ENCODE data around the gene ITCH.
A peak's percentile ranks its signal among the peaks of the same experiment; 100 is the strongest.

Gene ITCH

DNA sequence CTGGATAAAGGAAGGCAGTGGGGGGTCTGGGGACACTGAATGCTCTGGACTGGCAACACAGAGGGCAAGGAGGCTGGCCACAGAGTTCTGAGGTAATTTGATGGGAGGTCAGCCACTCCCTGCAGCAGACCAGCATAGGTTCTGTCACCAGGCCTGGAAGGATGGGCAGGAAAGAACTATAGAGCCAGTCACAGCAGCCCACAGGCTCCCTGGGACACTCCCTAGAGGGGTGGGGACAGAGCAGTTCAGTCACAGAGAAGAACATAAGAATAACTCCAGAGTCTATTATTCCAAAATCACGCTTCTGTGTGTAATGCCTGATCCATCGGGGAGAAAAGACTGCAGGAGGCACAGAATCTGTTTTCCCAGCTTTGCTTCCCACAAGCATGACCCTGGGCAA, 172.8 kb downstream of the ITCH start:
- DNase-seq: no peak

DNA sequence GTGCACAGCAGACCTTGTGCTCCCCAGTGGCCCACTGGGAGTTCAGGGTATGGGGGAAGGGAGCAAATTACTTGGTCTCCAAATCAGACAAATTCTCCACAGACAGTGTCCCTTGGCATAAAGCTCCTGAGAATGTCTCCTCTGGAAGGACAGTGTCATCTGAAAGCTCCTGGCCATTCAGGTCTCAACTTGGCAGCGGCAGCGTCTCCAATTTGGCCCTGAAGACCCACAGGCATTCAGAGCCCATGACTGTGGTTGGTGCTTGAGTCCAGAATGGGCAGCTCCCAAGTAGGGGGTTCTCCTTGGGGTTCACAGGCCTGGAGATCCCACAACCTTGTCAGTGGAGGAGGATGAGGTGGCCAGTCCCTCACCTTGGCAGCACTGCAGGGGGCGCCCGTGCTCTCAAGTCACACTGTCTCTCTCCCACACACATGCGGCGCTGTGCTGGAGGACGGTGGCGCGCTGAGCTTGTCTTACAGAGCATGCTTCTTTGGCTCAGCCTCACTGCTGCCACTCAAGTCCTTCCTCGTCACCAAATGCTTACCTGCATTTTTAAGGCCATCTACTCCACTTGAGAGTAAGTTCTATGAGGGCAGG, 173.8 kb downstream of the ITCH start:
- DNase-seq: peak; percentile 19

DNA sequence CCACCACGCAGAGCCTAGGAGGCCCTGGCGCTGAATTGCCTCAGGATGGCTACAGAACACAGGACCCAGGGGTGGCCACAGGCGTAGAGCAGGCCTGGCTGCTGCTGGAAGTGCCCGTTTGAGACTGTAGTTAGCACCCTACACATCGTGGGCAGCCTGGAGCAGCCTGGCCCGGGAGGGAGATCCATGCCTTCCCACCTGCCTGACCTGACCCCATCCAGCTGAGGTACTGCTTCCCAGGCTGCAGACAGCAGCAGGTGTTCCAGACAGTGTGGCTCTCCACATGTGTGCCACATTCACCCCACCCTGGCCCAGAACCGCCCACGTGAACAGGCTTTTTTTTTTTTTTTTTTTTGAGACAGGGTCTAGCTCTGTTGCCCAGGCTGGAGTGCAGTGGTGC, 174.6 kb downstream of the ITCH start:
- no peak for DNase-seq

DNA sequence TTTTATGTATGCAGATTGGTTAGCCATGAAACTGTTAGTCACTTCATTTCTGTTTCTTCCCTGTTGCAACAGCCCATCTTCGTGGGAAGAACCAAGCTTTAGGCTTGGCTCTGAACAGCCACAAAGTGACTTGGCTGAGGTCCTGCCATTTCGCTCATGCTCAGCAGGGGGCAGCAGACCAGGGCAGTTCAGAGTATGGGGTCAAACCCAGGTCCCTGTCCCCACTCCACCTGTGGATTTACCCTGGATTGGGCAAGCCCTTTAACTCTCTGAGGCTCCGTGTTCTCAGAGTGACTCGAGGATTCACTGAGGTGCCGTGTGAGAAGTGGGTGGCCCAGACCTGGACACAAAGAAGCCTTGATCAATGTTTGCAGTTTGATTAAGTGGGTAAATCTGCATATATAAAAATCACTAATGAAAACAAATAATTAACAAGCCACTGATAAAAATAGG, 175.6 kb downstream of the ITCH start:
- DNase-seq: peak; percentile 16

DNA sequence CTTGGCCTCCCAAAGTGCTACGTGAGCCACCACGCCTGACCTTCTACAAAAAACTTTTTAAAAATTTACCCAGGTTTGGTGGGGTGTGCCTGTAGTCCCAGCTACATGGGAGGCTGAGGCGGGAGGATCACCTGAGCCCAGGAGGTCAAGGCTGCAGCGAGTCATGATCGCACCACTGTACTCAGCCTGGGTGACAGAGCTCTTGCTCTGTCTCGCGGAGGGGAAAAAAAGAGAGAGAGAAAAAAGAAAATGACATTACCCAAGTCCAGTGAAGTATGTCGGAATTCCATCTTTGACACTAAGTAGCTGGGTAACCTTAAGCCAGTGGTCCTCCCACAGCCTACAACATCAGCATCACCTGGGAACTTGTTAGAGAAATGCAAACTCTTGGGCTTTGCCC, 176.7 kb downstream of the ITCH start:
- DNase-seq: no peak

DNA sequence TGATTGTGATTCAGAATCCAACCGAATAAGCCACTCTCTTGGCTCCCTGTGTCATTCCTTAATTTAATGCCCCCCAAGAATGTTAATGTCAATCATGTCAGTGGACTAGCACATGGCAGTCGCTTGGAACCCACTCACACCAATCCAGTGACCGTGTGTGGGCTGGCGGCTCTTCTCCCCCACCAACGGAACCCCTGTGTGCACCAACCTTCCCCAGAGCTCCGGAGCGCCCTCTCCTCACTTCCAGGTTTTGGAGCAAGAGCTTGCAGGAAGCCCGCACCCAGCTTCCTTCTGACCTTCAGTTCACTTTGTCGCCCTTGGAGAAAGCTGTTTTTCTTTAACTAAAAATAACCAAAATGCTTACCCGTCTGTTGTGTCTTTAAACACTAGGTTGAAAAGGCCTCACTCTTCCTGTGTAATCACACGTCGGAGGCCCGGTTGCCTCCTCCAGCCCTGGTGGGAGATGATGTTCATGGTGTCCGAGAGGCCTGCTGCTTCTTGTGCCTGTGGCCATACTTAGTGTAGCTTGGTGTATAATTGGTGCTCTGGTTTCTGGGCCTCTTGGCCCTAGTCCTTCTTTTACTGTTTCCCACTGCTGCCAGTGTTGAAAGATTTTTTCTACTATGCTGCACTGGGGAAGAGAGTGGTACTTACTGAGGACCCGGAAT, 177.7 kb downstream of the ITCH start:
- no peak for DNase-seq

DNA sequence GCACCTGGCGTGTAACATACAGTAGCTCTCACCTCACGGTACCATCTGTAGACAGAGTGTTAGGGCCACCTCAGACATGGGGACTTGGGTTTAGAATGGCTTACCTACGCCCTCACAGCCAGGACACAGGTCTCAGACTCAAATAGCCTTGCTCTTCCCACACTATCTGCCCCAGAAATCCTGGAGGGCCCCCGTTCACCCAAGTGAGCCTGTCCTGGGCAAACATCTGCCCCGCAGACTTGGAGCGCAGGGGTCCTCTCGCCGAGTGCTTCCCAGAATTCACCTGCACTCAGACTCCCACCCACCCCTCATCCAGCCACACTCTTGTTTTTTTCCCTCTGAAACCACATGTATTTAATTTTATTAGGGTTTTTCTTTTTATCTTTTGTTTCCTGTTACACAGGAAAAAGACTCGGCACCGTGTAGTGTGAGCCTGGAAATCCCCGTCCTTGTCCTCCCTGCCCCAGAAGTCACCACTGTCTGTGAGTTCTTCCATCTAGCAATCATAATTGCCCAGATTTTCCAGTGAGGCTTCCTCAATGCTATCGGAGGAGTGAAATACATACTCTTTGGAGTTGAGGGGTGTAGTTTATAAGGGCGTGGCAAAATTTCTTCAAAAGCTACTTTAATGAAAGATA, 178.3 kb downstream of the ITCH start:
- DNase-seq: no peak

DNA sequence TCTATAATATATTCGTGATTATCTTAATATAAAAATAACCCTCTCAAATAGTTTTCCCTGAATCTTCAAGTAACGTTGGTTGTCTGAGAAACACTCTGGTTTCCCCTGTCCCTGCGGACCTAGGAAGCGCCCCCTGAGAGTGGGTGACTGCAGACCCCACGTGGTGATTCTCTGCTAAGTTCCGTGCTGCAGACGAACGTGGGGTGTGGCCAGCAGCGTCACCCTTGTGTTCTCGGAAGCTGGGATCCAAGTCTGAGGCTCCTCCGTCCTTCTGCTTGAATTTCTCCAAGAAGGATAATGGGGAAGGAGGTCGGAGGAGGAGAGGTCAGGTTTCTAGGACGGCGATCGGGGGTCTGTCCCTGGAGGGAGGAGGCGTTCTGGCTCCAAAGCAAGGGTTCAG, 178.8 kb downstream of the ITCH start:
- no peak for DNase-seq

DNA sequence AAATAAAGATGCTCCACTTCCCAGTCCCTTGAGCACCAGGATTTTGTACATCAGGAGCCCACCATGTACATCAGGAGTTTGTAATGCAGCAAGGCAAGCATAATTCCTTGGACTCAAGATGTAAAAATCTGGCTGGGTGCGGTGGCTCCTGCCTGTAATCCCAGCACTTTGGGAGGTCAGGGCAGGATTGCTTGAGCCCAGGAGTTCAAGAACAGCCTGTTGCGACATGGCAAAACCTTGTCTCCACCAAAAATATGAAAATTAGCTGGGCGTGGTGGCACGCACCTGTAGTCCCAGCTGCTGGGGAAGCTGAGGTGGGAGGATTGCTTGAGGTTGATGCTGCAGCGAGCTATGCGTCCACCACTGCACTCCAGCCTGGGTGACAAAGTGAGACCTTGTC, 179.4 kb downstream of the ITCH start:
- no peak for DNase-seq

DNA sequence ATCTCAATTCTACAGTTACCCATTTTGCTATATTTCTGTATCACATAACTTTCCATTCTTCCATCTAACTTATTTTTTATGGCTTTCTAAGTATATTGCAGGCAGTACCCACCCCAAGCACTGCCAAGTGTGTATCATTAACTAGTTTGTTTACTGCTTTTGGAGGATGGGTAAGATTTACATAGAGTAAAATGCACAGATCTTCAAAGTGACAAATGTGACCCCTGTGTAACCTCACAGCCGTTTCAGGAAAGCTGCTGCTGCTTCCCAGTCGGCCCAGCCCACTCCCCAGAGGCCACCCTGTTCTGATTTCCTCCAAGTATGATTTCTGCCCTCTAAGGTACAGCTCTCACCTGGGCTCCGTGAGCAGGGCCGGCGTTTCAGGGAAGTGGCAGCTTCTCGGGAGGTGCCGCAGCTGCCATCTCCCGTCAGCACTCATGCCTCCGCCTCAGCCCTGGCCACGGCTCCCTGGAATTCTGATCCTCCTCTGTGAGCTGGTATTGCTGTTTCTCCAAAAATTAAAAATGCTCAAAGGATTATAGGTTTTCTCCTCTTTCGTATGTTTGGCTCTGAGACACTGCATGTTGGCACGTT, 180.5 kb downstream of the ITCH start:
- no peak for DNase-seq

DNA sequence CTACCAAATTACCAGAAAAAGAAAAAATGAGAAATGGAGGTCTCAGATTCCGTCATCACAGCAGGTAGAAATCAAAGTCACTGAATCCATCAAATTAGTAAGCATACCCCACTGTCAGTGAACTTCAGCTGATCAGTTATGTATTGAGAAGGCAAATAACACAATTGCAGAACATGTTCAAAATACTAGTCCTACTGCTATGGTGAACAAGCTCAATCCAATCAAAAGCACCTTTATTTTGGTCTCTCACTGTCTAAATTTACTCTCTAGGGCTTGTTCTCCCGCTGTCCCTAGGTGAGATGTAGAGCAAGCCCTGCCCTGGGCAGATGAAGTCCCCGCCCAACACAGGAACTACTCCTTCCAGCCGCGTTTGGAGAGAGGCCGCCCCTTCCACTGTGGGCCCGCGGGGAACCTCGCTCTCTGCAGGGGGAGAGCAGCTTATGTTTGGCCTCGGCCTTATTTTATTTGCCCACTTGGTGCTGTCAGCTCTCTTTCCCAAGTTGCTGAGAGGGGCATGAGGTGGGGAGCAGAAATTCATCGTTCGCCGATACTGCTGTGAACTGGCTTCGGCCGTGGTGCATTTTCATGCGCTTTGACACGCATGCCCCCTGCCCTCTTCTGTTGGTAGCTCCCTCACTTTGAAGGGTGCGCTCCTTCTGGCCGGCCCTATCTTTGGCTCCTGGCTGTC, 181.2 kb downstream of the ITCH start:
- DNase-seq: no peak

DNA sequence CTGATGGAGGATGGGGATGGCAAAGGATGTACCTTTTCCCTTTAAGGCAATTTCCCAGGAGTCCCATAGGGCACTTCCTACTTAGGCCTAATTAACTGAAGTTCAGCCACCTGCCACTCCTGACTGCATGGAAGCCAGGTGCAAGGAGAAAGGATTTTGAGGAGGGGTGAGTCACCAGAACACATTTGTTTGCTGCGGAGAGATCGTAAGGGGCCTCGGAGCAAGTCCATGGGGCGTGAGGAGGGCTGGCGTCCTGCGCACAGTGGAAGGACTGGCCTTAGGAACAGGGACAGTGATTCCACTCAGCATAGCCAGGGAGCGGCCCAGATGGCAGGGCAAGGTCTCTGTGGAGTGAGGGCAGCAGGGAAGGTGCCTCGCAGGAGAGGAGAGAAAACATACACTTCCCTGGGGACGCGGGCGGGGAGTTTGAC, 183.7 kb downstream of the ITCH start:
- DNase-seq: peak; percentile 80

DNA sequence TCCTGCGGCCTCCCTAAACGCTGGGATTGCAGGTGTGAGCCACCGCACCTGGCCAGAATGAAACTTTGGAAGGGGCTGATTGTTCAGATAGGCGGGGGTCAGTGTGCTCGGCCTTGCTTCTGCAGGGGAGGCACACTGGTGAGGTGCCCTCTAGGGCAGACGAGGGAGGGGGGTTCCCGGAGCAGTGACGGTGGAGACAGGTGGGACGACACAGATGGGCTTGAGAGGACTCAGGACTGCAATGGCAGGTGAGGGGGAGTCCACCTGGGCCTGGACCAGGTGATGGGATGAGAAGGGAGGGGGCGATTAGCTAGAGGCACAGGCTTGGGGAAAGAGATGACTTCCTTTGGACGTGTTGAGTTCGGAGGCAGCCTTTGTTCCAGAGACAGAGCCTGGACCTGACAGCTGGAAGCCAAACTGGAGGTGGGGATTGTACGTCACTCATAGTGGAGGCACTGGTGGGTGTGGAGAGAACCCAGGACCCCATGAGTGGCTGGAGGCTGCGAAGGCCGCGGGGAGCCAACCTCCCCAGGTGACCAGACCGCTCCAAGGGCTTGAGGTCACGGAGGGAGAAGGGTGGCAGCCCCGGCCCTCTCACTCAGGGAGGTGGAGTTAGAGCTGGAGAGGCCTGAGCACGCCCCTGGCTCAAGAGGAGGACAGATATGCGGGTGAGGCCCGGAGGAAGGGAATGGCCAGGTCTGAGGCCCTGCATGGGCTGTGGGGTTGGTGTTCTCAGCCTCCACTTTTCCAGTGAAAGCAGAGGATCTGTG, 185.0 kb downstream of the ITCH start:
- DNase-seq: no peak

DNA sequence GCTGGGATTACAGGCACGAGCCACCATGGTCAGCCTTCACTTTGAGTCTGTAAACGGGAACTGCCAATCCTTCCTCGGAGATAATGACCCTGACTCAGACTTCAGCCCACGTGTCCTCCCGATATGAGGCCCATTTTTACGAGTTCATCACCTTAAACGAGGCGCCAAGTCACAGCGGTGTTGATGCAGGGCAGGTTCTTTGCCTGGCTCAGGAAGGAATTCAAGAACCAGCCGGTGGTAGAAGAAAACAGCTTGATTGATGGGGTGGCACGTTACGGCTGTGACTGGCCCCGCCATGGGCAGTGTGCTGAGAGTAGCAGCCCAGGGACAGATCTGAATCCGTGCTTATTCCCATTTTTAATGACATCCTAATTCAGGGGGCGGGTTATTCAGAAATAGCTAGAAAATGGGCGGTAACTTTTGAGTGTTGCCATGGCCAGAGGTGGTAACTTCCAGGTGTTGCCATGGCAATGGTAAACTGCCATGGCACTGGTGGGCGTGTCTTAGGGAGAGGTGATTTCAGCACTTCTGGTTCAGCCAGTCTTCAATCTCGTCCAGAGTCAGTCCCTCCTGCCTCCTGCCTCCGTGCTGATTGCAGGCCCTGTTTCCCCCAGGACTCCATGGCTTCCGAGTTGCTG, 186.3 kb downstream of the ITCH start:
- peak; percentile 37 for DNase-seq

DNA sequence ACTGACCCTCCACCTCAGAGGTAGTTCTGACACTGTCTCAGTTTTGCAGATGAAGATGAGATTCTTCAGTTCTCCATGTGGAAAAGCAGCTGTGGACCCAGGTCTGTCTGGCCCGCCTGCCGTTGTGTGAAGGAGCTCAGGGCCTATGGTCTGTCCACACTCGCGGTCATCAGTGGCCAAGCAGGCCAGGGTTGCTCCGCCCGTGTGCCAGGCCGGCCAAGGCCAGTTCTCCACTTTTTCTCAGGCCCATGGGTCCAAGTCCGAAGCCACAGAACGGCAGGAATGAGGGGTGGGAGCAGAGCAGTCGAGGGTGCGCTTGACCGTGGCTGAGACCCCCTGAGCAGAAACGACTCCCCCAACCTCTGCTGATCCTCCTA, 186.8 kb downstream of the ITCH start:
- no peak for DNase-seq

DNA sequence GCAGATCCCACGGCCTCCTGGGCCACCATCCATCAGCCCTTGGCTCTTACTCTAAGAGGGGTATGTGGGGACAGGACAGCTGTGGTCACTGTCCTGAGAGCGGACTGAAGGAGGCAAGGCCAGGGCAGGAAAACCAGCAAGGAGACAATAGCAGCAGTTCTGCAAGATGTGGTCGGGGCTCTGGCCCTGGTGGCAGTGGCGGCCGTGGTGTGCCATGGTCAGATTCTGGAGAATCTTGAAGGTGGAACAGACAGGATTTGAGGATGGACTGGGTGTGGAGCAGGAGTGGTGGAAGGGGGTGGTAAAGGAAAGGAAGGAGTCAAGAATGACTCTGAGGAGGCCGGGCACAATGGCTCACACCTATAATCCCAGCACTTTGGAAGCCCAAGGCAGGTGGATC, 189.5 kb downstream of the ITCH start:
- DNase-seq: no peak

DNA sequence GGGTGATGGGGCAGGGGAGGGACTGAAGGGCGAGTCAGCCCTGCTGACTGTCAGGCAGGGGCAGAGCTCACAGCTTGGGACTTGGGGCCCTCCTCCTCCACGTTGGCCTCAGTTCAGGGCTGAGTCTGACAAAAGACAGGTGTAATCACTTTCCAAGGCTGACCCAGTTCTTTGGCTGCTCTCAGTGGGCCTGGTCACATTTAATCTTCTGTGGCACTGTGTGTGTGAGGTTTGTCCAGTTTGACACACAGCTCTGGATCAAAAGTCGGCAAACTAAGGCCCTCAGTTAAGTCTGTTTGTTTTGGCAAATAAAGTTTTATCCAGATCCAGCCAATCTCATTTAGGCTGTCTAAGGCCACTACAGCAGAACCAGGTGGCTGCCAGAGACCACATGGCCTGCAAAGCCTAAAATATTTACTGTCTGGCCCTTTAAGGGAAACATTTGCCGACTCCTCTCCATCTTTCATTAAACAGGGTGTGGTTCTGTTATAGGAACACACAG, 190.3 kb downstream of the ITCH start:
- DNase-seq: no peak

DNA sequence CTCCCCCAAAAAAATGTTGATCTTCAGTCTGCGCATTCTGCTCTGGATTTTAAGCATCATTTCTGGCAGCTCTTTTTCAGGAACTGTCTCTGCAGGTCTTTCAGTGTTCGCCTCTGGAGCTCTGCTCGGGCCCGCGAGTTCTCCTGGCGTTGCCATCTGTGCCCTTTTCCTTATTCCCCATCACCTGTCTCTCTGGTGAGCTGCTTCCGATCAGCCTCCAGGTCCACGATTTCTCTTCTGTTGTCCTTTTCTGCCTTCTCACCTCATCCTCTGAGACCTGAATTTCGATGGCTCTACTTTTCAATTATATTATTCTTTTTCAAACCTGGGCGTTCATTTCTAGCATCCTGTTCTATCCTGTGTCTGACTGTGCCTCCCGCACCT, 194.9 kb downstream of the ITCH start:
- no peak for DNase-seq

DNA sequence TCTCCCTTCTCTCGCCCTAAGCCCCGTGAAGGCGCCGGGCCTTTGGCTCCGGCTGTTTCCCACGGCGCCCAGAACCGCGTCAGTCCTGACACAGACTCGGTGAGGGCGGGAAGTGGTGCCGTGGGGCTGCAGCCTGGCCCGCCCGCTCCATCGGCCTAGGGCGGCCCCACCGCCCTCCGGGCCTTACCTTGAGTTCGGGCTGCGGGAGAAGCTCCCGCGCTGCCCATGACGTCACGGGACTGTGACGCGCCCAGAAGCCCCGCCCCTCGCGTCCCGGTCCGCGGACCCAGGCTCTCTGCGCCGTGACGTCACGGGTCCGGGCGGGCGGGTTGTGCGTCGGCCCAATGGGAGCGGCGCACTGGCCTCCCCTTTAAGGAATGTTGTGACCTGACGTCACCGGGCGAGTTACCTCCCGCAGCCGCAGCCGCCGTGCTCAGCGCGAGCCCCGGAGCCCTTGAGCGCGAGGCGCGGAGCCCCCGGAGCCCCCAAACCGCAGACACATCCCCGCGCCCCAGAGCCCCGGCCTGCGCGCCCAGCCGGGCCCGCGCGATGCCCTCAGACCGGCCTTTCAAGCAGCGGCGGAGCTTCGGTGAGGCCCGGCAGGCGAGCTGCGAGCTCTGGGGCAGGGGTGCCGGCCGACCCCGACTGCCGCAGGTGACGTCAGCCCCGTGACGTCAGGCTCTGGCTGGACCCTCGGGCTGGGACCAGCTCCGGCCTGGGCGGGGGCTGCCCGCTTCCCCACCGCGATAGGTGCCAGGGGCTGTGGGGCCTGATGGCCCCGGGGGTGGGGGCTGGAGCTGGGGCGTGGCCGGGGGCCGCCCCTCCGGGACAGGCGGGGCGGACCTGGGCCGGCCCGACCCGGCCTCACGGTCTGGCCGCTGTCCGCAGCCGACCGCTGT, 195.5 kb downstream of the ITCH start, which contains the start of gene MAP1LC3A:
Gene MAP1LC3A, plus strand, starts transcription at position 399 of the 899 bp plus-strand sequence. Its CDS starts 151 bp downstream, at position 550.
- peak; percentile 88 for DNase-seq

DNA sequence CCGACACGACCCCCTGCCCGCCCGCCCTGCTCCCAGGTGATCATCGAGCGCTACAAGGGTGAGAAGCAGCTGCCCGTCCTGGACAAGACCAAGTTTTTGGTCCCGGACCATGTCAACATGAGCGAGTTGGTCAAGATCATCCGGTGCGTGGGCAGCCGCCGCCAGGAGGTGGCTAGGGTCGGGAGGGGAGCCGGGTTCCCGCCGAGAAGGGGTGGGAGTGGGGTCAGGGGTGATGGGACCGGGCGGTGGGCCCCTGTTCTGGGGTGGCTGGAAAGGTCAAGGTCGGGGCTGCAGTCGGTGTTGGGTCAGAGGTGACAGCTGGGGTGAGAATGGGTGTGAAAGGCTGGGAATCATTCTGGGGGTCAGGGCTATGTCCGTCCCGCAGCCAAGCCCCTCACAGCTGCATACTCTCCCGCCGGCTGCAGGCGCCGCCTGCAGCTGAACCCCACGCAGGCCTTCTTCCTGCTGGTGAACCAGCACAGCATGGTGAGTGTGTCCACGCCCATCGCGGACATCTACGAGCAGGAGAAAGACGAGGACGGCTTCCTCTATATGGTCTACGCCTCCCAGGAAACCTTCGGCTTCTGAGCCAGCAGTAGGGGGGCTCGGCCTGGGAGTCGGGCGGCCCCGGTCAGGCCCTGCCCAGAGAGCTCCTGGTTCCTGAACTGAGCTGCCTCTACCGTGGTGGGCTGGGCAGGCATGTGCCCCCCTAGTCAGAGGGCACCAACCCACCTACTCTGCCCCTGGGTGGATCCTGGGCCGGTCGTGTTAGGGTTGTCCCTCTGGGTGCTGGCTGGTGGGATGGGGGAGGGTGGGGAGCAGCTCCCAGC, 196.5 kb downstream of the ITCH start:
- DNase-seq: no peak
